Measurements from ENCODE around the gene MC1R.

Gene MC1R

GRCh38 chr16:89919535-89920406 lies 1.1 kb downstream of the MC1R start:
- peak; percentile 33 for DNase-seq (ENCODE audit: low read depth)
- no peak for TF ChIP-seq CTCF (IDR thresholded peaks at IDR 0.05; ENCODE audit: low read depth, low read length)
- no peak for TF ChIP-seq POLR2A (IDR thresholded peaks at IDR 0.05; ENCODE audit: extremely low read depth, insufficient read length)
- TF ChIP-seq MAX (IDR thresholded peaks at IDR 0.05; ENCODE audit: low read depth, low read length): peak; percentile 94
- H3K4me3 ChIP-seq (ENCODE audit: low read depth, low read length): peak overlapping the region; percentile 71

- DNase-seq (ENCODE audit: low read depth): peak; percentile 71
- TF ChIP-seq POLR2A (IDR thresholded peaks at IDR 0.05; ENCODE audit: extremely low read depth, insufficient read length) (no peak), MAX (IDR thresholded peaks at IDR 0.05; ENCODE audit: low read depth, low read length) (0 out of 2 replicates have a peak, but pooled peaks have one; percentile 14)
- H3K4me3 ChIP-seq (ENCODE audit: low read depth, low read length): peak overlapping the region; percentile 71
Observed at GRCh38 chr16:89920723-89921122, 2.1 kb downstream of the MC1R start.

- no peak for TF ChIP-seq POLR2A (IDR thresholded peaks at IDR 0.05; ENCODE audit: extremely low read depth, insufficient read length)
- 0 out of 2 replicates have a peak, but pooled peaks have one; percentile 1 for TF ChIP-seq MAX (IDR thresholded peaks at IDR 0.05; ENCODE audit: low read depth, low read length)
- peak; percentile 60; the same call in 1 of the 2 replicates for TF ChIP-seq MYC (IDR thresholded peaks at IDR 0.05; ENCODE audit: low read depth, low read length)
- TF ChIP-seq CTCF (IDR thresholded peaks at IDR 0.05; ENCODE audit: low read depth, low read length): no peak
- H3K4me3 ChIP-seq (ENCODE audit: low read depth, low read length): peak overlapping the region; percentile 71
- peak; percentile 78 for DNase-seq (ENCODE audit: low read depth)
Observed at GRCh38 chr16:89921131-89921701, 2.6 kb downstream of the MC1R start.

GRCh38 chr16:89921702-89922476 lies 3.2 kb downstream of the MC1R start:
- TF ChIP-seq POLR2A (IDR thresholded peaks at IDR 0.05; ENCODE audit: extremely low read depth, insufficient read length) (no peak), CTCF (IDR thresholded peaks at IDR 0.05; ENCODE audit: low read depth, low read length) (no peak), MYC (IDR thresholded peaks at IDR 0.05; ENCODE audit: low read depth, low read length) (peak; percentile 44; the same call in 1 of the 2 replicates), MAX (IDR thresholded peaks at IDR 0.05; ENCODE audit: low read depth, low read length) (peak; percentile 17; the same call in 1 of the 2 replicates)
- H3K4me3 ChIP-seq (ENCODE audit: low read depth, low read length): peak overlapping the region; percentile 71
- peak; percentile 97 for DNase-seq (ENCODE audit: low read depth)

GRCh38 chr16:89922477-89922883 lies 3.8 kb downstream of the MC1R start:
- TF ChIP-seq POLR2A (IDR thresholded peaks at IDR 0.05; ENCODE audit: extremely low read depth, insufficient read length) (no peak), MYC (IDR thresholded peaks at IDR 0.05; ENCODE audit: low read depth, low read length) (peak; percentile 47), CTCF (IDR thresholded peaks at IDR 0.05; ENCODE audit: low read depth, low read length) (no peak)
- peak; percentile 96 for DNase-seq (ENCODE audit: low read depth)
- peak overlapping the region; percentile 71 for H3K4me3 ChIP-seq (ENCODE audit: low read depth, low read length)
